ENCODE results near the gene RALGPS1. TPM values are rescaled to one million over a fixed set of nuclear protein-coding genes. Genes with fewer than 3 reads are reported as not detected.

Gene RALGPS1
- total RNA-seq, 1 donor from 2014 or later: 48.8 TPM

DNA sequence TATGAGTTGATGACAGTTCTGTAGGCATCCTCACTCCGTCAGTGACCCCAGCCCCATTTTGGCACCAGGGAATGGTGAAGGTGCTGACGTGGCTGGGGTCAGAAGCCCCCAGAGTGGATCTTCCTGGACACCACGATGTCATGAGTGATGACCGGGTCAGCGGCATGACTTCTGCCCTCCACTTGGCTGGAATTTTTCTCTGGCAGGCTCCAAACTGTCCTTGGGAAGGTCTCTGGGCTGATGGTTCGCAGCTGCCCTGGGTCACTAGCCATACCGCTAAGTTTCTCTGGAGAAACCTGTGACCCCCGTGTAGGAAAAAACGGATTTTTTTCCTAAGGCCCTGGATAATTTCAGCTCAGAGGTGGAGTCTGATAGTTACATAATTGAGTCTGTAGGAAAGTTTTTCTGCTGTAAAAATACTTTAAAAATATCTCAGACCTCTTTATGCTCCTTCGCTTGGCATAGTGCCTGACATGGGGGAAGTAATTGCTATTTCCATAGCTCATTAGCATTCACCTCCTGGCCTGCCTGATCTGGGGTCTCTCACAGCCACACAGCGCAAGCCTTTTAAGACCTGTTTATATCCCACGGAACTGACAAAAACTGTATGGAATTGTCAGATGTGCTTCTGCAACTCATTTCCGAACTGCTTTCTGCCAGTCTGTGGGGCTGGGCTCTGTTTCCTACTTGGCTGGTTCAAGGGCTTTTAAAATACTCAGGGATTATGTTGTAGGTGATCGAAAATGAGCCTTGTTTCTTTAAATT, 138.7 kb downstream of the RALGPS1 start:
- DNase-seq (ENCODE audit: low spot score): no peak

DNA sequence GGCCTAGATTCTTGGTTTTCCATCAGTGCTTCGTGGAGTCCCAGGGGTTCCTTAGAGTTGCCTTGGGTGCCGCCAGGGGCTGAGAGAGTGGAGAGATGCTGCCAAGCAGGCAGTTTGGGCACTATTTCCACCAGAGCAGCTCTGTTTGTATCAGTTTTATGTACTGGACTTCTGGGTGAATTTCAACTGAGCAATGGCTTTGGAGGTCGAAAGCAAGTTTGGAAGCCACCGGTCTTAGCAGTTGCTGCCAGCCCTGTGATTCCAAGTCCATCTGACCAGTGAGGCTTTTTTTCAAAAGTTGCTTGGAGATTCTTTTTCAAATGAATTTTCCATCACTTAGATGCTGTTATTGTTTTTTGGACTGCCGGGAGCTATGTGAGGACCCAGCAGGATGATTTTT, 139.4 kb downstream of the RALGPS1 start:
- DNase-seq (ENCODE audit: low spot score): no peak

DNA sequence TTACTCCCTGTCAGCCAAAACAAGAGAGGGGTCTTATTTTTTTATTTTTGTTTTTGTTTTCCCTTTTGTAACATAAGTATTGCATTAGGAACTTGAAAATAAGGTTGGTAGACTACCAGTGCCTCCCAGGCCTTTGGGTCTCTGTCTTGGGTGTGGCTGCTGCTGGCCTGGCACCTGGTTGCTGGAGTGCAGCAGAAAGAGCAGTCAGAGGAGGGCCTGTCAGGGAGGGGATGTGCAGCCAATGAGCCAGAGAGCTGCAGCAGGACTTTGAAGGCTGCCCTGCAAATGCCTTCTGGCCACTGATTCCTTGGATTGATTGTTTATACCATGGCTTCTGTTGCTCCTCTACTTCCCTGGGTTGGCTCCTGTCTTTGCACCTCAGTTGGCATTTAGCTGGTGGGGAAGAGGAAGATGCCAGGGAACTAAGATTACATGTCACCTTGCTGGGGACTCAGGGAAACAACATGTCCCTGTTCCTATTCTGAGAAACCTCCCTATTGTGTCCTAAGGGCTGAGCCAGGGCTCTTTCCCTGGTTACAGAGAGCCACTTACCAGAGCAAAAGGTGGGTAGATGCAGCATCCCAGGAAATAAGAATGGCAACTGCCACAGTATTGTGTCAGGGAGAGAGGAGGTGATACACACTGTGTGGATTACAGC, 141.3 kb downstream of the RALGPS1 start:
- no peak for DNase-seq (ENCODE audit: low spot score)

DNA sequence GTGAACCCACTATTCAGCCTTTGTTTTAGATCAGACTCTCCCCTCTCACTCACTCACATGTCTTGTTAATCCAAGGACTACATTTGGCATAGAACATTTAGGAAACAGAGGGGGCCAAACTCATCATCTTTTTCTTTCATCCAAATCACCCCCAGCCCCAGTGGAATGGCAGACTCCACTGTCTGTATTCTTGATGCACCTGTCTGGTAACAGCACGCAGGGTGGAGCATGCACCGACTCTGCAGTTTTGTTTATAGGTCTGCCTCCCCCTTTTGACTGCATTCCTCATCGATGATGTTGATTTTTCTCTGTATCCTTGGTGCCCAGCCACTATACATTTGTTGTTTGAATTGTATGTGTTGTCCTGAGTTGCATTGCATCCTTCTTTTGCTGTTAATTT, 141.9 kb downstream of the RALGPS1 start:
- no peak for DNase-seq (ENCODE audit: low spot score)

DNA sequence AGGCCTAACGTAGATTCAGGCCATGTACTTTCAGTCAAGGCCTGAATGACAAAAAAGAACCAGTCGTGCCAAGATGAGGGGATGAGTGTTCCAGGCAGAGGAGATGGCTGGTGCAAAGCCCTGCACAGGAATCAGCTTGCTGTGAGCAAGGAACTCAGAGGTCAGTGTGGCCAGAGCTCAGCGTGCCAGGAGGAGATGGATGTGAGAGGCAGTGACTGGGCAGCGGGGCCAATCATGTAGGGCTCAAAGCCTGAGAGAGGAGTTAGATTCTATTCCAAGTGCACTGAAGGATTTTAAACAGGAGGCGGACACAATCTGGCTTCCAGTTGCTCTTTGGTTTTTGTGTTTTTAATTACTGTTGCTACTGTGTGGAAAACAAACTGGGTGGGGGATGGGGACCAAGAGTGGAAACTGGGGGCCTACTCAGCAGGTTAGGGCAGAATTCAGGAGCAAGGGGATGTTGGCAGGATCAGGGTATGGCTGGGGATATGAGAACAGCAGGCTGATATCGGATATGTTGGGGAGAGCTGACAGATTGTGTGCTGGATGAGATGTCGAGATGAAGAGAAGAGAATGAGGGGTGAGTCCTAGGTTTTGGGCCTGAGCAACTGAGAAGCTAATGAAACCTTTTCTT, 143.5 kb downstream of the RALGPS1 start:
- no peak for DNase-seq (ENCODE audit: low spot score)

DNA sequence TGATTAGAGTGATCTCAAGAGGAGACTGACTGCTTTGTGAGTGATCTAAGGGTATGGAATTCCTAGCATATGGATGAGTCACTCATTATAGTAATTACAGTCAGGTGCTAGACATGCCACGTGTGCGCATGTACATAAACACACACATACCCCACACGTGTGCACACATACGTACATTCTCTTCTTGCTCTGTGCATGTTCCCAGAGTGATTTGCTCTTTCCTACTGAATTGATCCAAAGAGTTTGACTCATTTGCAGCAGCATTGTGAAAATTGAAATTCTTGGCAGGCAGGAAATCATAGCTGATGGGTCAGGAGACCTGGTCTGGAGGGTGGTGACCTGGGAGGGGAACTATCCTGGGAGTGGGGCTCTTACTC, 144.1 kb downstream of the RALGPS1 start:
- no peak for DNase-seq (ENCODE audit: low spot score)

DNA sequence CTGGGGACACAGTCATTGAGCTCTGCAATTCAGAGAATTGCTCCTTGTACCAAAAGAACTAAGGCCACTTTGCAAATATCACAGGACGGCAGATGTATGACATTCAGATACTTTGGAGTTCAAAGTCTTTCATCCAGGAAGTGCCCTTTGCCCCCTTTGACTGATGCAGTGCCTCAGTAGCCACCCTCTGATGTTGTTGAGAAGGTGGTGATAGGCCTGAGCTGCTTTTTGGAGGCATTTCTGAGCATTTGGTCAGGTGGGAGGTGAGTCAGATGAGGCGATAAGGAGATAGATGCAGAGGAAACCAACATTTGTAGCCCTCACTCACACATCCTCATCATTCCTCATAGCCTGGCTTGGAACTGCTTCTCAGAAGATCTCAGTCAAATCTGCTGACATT, 144.4 kb downstream of the RALGPS1 start:
- DNase-seq (ENCODE audit: low spot score): no peak

DNA sequence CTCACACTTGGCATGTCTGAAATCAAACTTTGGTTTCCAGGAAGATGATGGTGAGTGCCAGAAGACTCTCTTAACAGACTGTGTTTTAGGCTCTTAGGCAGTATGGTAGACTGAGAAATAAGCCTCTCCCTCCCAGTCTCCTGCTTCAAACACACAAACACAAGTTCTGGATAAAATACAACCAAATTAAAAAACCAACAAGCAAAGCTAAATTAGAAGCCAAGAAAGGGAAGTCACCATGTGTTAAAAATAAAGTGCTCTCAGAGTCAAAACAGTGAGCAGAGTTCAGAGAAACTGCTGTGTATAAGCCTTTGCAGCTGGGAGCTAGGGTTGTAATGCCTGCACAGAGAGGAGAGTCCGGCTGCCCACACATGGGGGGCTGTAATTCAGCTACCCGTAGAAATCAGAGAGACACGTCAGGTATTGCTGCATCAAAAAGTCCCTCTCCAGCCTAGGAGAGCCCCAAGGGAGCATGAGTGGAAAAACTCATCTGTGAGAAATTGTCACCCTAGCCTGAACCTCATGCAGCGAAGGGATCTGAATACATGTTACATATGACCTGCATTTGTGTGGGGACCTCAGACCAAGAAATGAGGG, 145.3 kb downstream of the RALGPS1 start:
- no peak for DNase-seq (ENCODE audit: low spot score)

DNA sequence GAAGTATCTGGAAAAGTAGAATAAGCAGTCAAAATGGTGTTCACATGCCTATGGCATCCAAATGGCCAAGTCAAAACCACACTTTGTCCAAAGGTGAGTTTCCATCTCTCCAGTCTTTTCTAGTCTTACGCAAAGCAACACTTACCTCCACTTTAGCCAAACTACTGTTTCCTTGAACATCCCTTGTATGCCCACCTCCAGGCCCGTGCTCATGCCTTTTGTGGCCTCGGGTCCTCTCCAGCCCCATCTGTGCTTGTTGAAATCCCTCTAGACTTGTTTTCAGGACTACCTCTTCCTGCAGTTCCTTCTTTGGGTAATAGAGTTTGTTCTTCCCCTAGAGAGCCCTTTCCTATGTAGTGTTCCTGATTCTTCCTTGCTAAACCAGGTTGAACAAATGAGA, 146.8 kb downstream of the RALGPS1 start:
- no peak for DNase-seq (ENCODE audit: low spot score)

DNA sequence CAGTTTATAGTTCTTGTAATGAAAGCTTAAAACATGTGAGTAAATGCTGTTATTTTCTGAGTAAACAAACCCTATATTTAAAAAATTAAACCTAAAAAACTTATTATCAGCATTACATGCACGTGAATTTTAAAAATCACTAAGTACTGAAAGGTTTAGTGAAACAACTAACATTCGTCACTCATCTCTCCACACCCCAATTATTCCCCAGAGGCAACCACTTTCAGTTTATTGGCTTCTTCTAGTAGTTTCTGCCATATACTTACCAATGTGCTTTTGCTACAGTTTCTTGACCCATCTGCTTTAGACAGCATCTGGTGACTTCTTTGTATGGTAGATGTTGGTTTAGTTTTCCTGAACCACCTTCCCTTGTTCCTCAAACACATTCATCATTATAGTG, 149.8 kb downstream of the RALGPS1 start:
- DNase-seq (ENCODE audit: low spot score): no peak

DNA sequence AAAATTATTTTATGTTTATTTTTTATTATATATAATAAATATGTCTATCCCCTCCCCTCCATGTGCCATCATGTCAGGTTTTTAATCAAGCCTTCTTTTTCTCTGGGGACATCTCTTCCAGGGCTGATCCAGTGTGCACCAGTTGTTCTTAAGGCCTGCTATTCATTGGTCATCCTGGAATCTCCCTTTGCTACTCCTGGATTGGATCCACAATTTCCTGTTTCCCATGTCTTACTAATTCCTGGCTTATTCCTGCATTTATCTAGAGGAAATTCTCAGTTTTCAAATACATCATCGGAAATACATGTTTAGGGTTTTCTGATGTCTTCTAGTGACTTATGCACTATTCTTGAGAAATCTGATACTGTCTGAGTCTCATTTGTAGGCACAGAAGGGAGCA, 151.0 kb downstream of the RALGPS1 start:
- no peak for DNase-seq (ENCODE audit: low spot score)

DNA sequence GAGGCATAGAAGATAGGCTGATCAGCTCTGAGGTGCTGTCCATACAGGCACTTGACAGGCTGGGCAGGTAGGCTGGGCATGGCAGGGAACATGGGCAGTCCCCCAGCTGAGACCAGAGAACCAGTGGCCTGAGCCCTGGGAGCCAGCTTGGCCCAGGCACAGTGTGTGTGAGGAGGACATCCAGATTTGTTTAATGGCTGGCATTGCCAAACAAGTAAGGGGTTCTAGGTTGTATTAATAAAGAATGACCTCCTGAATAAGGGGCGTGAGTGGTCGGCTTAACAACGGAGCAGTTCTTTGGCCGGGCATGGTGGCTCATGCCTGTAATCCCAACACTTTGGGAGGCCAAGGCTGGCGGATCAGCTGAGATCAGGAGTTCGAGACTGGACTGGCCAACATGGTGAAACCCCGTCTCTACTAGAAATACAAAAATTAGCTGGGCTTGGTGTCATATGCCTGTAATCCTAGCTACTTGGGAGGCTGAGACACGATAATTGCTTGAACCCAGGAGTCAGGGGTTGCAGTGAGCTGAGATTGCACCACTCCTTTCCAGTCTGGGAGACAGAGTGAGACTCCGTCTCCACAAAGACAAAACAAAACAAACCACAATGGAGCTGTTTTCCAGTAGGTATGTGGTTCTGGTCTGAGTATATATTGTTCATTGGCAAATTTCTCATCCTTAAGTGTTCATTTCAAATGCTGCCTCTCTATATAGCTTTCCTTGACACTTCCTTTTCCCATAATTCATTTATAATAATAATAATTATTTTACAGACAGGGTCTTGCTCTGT, 151.7 kb downstream of the RALGPS1 start:
- DNase-seq (ENCODE audit: low spot score): no peak

DNA sequence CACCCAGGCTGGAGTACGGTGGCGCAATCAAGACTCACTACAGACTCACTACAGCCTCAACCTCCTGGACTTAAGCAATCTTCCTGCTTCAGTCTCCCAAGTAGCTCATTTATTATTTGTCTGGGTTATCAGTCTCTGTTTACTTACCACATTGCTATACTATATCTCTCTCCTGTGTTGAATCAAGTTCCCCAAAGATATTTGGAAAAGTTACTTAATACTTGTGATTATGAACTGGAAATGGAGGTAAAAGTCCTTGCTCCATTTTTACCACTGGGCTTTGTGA, 152.2 kb downstream of the RALGPS1 start:
- no peak for DNase-seq (ENCODE audit: low spot score)

DNA sequence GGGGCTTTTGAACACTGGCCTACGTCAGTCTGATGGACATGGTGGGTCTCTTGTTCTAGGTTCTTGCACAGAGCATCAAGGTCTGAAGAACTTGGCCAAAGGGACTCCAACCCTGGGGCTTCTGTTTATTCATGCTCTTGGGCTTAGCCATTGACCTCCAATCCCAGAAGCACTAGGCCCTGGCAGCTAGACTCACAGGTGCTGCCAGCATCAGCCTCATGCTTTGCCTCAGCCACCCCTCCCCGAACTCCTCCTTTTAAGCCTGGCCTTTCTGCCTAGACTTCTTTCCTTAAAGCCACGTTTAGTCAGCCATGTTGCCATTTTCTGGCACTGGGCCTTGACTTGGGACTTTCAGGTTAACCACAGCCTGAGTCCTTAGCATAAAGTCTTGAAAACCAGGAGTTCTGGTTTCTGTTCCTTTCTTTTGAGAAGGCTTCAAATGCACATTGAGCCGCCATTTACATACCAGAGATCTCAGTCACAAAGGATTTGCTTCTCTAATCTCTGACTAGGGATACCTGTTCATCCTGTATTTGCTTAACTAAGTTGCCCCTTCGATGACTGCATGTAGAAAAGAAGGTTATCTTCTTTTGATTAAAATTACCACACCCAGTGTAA, 153.1 kb downstream of the RALGPS1 start:
- no peak for DNase-seq (ENCODE audit: low spot score)

DNA sequence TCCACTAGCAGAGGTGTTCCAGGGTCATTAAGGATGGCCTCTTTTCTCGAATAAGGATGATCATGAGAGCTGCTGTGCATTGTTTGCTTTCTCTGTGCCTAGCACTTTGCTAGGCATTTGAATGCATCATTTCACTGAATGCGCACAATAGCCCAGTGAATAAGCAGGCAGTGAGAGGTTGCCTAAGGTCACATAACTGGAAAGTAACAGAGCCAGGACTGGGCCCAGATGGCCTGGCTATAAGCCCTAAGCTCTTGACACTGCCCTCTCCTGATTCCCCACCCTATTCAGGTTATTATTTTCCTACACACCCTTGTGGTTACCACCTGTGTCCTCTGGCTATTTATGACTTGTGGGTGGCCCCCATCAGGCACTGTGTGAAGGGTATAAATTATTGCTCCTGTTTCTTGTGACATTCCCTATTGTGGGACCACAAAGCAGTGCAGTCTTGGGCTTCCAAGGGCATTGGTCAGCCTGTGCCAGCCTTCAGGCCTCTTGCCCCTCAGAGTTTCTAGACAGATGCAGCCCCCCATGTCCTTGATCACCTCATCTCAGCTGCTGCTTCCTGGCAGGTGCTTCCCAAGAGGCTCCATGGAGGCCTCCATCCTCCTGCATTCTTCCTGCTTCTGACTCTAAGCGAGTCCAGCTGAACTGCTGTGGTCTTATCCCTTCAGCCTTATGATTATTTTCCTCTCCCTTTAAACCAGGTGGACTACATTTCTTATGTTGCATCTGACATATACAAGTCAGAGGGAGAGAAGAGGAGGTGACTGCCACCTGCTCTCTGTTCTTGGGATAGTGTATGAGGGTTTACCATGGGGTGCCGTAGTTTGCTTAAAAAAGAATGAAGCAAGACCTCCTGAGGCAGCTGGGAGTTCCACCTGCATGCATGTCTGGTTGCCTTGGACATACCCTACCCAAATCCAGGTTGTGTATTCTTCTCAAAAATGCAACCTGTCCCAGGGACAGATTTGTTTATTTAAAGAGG, 160.3 kb downstream of the RALGPS1 start:
- no peak for DNase-seq (ENCODE audit: low spot score)

DNA sequence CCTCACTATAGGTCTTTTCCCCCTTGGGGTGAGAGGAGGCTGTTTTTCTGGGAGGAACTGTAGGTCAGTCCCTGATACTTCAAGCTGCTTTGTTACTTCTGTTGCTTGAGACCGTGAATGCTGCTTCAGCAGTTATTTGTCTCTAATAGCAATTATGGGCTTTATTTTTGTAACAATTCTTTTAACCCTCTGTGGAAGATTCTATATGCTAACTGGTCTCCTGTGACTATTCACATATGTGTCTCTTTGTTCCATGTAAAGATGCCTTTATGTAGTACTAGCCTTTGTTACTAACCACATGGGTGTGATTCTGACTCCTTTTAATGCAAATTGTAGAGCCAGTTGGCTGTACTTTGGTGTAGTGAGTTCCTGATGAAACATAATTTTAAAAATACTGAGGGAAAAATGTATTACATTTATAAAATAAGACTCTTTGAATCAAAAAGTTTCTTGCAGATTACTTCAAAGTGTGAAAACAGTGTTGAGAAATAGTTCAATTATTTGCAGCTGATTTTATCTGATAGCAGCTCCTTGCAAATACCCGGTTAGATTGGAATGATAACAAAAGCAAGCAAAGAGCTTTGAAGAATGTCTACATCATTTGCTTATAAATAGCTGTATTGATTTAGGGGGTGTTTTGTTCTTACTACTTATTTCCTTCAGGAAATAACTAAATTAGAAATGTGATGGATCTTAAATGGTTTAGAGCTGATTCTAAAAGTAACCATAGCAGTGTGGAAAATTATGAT, 161.2 kb downstream of the RALGPS1 start:
- no peak for DNase-seq (ENCODE audit: low spot score)

DNA sequence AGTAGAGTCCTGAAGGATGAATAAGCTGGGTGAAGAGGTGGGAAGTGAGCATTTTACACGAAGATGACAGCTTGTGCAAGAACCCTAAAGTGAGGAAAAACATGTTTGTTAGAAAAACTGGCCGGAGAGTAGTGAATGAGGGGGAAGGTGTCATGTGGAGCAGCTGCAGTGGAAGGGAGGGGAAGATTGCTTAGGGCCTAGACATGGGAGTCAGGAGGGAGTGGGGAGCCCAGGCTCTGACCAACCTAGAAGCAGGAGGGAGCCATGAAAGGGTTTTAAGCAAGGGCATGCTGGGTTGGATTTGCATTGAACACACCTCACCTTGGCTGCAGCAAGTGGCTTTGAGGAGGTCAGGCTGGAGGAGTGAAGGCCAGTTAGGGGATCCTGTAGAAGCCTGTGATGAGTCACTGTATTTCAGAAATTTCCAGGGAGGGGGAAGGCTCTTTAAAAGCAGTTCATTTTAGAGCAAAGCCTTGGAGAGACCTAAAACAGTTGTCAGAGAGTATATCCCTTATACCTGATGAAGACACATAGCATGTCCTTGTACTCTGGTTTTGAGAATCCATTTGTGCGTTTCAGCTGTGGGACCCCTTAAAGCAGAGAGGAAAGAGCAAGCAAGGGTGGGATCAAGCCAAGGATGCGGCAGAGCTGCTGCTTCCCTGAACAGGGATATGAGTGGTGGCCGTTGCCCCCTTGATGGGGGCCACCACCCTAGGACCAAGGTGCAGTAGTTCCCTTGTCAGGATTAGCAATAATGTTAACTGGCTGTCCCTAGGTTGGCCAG, 162.5 kb downstream of the RALGPS1 start:
- no peak for DNase-seq (ENCODE audit: low spot score)

DNA sequence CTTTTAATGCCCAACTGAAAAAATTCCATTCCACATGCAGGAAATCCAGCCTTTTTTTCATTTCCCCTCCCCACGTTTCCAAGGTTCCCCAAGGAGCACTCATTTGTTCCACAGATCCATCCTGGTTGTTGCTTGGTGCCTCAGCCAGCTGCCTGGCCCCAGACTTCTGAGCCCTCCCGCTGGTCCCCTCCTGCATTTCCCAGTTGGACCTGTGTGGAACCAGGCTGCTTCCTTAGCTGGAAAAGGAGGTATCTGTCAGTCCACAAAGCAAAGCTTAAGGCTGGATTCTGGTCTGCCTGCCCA, 163.0 kb downstream of the RALGPS1 start:
- no peak for DNase-seq (ENCODE audit: low spot score)

DNA sequence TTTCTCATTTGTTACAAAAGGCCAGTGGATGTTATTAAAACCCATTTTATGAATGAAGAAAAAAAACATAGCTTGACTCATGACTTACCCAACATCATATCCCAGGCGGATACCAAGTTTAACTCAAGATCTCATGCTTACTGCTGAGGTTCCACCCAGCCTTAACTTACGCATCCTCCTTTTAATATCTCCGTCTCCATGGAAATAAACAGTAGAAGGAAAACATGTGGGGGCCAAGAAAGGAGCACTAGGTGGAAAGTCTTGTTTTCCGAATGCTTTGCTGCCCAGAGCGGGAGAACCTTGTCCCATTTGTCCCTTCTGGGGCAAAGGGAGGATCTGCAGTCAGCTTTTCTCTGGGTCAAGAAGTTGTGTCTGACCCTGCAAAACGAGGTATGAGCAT, 163.8 kb downstream of the RALGPS1 start:
- DNase-seq (ENCODE audit: low spot score): no peak
